Measurements from ENCODE around the gene TTLL11.

Gene TTLL11

DNA sequence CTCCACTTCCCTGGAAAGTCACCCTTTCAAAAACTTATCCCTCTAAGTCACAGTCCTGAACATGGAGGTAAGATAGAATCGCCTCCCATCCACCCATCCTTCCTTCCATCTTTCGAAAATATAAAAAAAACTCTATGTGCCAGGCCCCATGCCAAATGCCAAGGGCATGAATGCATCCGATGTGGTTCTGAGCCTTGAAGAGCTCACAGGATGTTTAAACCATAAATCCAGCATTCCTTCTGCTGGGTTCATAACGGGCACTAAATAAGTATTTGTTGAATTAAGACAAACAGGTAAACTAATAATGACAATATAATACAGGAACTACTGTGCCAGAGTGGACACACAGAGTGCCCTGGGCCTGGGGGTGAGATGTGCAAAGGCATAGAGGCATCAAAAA is 147.3 kb downstream of the TTLL11 start:
- Histone ChIP-seq H3K56ac (ENCODE audit: low read length) (no peak overlapping the region), H3K4me2 (ENCODE audit: low read length) (no peak overlapping the region), H3K4me3 (ENCODE audit: low read length) (no peak overlapping the region)

DNA sequence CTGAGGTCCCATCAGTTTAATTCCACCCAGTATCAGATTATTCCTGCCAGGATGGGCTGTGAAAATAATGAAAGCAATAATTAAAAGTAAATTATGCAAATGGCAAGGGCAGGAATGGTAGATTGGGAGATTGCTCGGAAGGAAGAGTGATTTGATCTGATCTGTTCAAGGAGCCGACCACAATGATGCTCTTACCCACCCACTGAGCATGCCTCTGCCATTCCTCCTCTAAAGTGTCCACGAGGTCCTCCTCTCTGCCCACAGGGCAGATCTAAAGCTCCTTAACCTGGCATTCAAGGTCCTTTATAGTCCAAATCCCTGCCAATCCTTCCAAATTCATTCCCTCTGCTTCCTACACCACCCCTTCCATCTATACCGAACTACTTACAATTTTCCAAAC is 147.8 kb downstream of the TTLL11 start:
- Histone ChIP-seq H3K18ac (ENCODE audit: low read length) (no peak overlapping the region), H3K79me1 (ENCODE audit: low read length) (no peaks in the 10 kb centered on the region), H3K27ac (ENCODE audit: low read depth, low read length) (no peak overlapping the region), H3K79me2 (ENCODE audit: control insufficient read depth, insufficient read depth, low read length) (no peaks in the 10 kb centered on the region), H3K36me3 (ENCODE audit: control insufficient read depth, insufficient read depth, low read length) (no peaks in the 10 kb centered on the region), H2BK120ac (ENCODE audit: low read depth, low read length) (no peak overlapping the region), H4K5ac (ENCODE audit: low read length) (no peak overlapping the region), H3K4ac (ENCODE audit: low read depth, low read length) (no peak overlapping the region), H3K23ac (ENCODE audit: low read length) (no peak overlapping the region), H3K4me2 (ENCODE audit: low read length) (no peak overlapping the region), H3K4me1 (ENCODE audit: control insufficient read depth, low read depth, low read length) (no peaks in the 10 kb centered on the region), H3K56ac (ENCODE audit: low read length) (no peak overlapping the region), H4K8ac (ENCODE audit: low read depth, low read length) (no peak overlapping the region), H3K9ac (ENCODE audit: low read length) (no peak overlapping the region), H2AK5ac (ENCODE audit: low read length) (no peak overlapping the region), H2BK5ac (ENCODE audit: low read length) (no peak overlapping the region), H2BK15ac (replicated peaks; ENCODE audit: low read depth) (no peak overlapping the region), H3K27me3 (ENCODE audit: insufficient read depth, low read length, poor library complexity) (no peaks in the 10 kb centered on the region), H3K4me3 (ENCODE audit: low read length) (no peak overlapping the region)
- DNase-seq, result no peak
- 100% methylated on average over 1 of the region's 4 CpGs for WGBS (ENCODE audit: extremely low coverage, insufficient coverage, low lambda C conversion rate)

More for the DNA sequence above, 147.3 kb downstream of the TTLL11 start:
- no peak overlapping the region for H2BK120ac ChIP-seq (ENCODE audit: low read depth, low read length)
- H3K27ac ChIP-seq (ENCODE audit: low read depth, low read length), result no peak overlapping the region
- no peak overlapping the region for H2BK15ac ChIP-seq (replicated peaks; ENCODE audit: low read depth)
- no CpG with 5 or more reads among the region's 4 CpGs for WGBS (ENCODE audit: extremely low coverage, insufficient coverage, low lambda C conversion rate)
- no peak for DNase-seq
- H3K27me3 ChIP-seq (ENCODE audit: insufficient read depth, low read length, poor library complexity), result no peaks in the 10 kb centered on the region
- H3K4ac ChIP-seq (ENCODE audit: low read depth, low read length), result no peak overlapping the region
- no peak overlapping the region for H3K9ac ChIP-seq (ENCODE audit: low read length)
- no peaks in the 10 kb centered on the region for H3K4me1 ChIP-seq (ENCODE audit: control insufficient read depth, low read depth, low read length)
- H2BK5ac ChIP-seq (ENCODE audit: low read length), result no peak overlapping the region
- H4K5ac ChIP-seq (ENCODE audit: low read length), result no peak overlapping the region
- no peaks in the 10 kb centered on the region for H3K36me3 ChIP-seq (ENCODE audit: control insufficient read depth, insufficient read depth, low read length)
- no peaks in the 10 kb centered on the region for H3K79me2 ChIP-seq (ENCODE audit: control insufficient read depth, insufficient read depth, low read length)
- no peak overlapping the region for H4K8ac ChIP-seq (ENCODE audit: low read depth, low read length)
- H3K79me1 ChIP-seq (ENCODE audit: low read length), result no peaks in the 10 kb centered on the region
- H3K18ac ChIP-seq (ENCODE audit: low read length), result no peak overlapping the region
- no peak overlapping the region for H2AK5ac ChIP-seq (ENCODE audit: low read length)
- H3K23ac ChIP-seq (ENCODE audit: low read length), result no peak overlapping the region

DNA sequence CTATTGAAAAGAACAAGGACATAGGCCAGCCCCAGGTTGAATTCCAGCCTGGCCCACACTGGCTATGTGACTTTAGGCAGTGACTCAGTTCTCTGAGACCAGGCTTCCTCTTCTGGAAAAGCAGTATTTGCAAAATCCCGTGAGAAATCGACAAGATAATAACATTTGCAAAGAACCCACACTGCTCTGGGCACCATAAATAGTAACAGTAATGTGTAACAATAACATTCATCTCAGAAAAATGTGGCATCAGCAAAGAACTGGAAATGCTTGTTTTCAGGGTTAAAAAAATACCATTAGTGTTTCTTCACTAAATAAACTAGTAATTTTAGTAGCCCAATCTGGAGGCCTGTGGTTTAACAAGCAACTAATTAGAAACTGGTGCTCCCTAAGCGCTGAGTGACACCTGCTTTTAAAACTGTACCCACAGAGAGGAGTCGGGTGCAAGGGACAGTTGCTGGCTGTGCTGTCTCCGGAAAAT is 148.4 kb downstream of the TTLL11 start:
- no peak overlapping the region for H4K5ac ChIP-seq (ENCODE audit: low read length)
- no peak overlapping the region for H2AK5ac ChIP-seq (ENCODE audit: low read length)
- H3K23ac ChIP-seq (ENCODE audit: low read length), result no peak overlapping the region
- H3K27ac ChIP-seq (ENCODE audit: low read depth, low read length), result no peak overlapping the region
- no peak overlapping the region for H3K18ac ChIP-seq (ENCODE audit: low read length)
- DNase-seq, result no peak
- H3K79me1 ChIP-seq (ENCODE audit: low read length), result no peaks in the 10 kb centered on the region
- no peaks in the 10 kb centered on the region for H3K79me2 ChIP-seq (ENCODE audit: control insufficient read depth, insufficient read depth, low read length)
- H3K27me3 ChIP-seq (ENCODE audit: insufficient read depth, low read length, poor library complexity), result no peaks in the 10 kb centered on the region
- no peak overlapping the region for H4K8ac ChIP-seq (ENCODE audit: low read depth, low read length)
- H3K56ac ChIP-seq (ENCODE audit: low read length), result no peak overlapping the region
- no peaks in the 10 kb centered on the region for H3K4me1 ChIP-seq (ENCODE audit: control insufficient read depth, low read depth, low read length)
- H3K4me2 ChIP-seq (ENCODE audit: low read length), result no peak overlapping the region
- H2BK5ac ChIP-seq (ENCODE audit: low read length), result no peak overlapping the region
- no peak overlapping the region for H3K9ac ChIP-seq (ENCODE audit: low read length)
- H2BK120ac ChIP-seq (ENCODE audit: low read depth, low read length), result no peak overlapping the region
- H3K4me3 ChIP-seq (ENCODE audit: low read length), result no peak overlapping the region
- no peak overlapping the region for H3K4ac ChIP-seq (ENCODE audit: low read depth, low read length)
- no peaks in the 10 kb centered on the region for H3K36me3 ChIP-seq (ENCODE audit: control insufficient read depth, insufficient read depth, low read length)
- H2BK15ac ChIP-seq (replicated peaks; ENCODE audit: low read depth), result no peak overlapping the region
- no CpG with 5 or more reads among the region's 5 CpGs for WGBS (ENCODE audit: extremely low coverage, insufficient coverage, low lambda C conversion rate)

DNA sequence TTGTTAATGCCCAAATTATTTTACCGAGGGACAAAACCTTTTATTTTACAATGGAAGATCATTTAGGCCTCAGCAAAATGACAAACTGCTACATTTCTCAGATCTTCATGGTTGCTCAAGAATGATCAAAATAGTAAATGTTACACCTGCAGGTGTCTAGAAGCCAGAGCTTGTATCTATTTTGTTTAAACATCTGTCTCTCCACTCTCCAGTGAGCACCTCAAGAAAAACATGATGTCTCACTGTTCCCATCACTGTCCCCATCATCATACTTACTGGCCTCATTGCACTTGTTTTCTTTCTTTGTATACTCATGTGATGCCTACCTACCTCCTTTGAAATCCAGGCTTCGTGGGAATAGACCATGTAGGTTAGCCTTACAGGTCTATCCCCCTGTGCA is 149.6 kb downstream of the TTLL11 start:
- no peak overlapping the region for H2BK15ac ChIP-seq (replicated peaks; ENCODE audit: low read depth)
- no peak overlapping the region for H4K5ac ChIP-seq (ENCODE audit: low read length)
- H3K36me3 ChIP-seq (ENCODE audit: control insufficient read depth, insufficient read depth, low read length), result no peaks in the 10 kb centered on the region
- H4K8ac ChIP-seq (ENCODE audit: low read depth, low read length), result no peak overlapping the region
- no peak overlapping the region for H3K4me3 ChIP-seq (ENCODE audit: low read length)
- H2BK120ac ChIP-seq (ENCODE audit: low read depth, low read length), result no peak overlapping the region
- H2BK5ac ChIP-seq (ENCODE audit: low read length), result no peak overlapping the region
- H3K4ac ChIP-seq (ENCODE audit: low read depth, low read length), result no peak overlapping the region
- H3K79me1 ChIP-seq (ENCODE audit: low read length), result no peaks in the 10 kb centered on the region
- no peaks in the 10 kb centered on the region for H3K79me2 ChIP-seq (ENCODE audit: control insufficient read depth, insufficient read depth, low read length)
- DNase-seq, result no peak
- no peaks in the 10 kb centered on the region for H3K4me1 ChIP-seq (ENCODE audit: control insufficient read depth, low read depth, low read length)
- no peaks in the 10 kb centered on the region for H3K27me3 ChIP-seq (ENCODE audit: insufficient read depth, low read length, poor library complexity)
- no peak overlapping the region for H3K23ac ChIP-seq (ENCODE audit: low read length)
- no peak overlapping the region for H3K18ac ChIP-seq (ENCODE audit: low read length)
- H3K27ac ChIP-seq (ENCODE audit: low read depth, low read length), result no peak overlapping the region
- H3K4me2 ChIP-seq (ENCODE audit: low read length), result no peak overlapping the region
- no CpG with 5 or more reads among the region's 2 CpGs for WGBS (ENCODE audit: extremely low coverage, insufficient coverage, low lambda C conversion rate)
- H3K9ac ChIP-seq (ENCODE audit: low read length), result no peak overlapping the region
- H3K56ac ChIP-seq (ENCODE audit: low read length), result no peak overlapping the region
- no peak overlapping the region for H2AK5ac ChIP-seq (ENCODE audit: low read length)

DNA sequence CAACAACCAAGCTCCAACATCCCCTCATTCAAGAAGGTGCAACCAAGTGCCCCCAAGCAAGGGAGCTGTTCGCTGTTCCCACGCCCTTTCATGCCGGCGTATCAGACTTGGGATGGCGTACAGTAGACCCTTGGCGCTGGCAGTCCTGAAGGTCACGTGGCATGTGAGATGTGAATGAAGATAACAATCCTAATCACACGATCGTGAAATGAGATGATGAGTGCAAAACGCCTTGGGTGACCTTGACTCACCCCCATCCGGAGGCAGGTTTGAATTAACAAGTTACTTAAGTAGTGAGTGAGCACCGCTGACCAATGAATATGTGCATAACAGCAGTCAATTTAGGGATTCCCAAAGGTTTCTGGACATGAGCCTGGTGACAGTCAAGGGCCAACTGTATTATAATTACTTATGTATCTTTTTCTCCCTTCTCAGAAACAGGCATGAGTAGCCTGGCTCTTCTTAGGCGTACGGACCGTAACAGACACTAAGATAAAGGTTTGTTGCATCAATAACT is 150.2 kb downstream of the TTLL11 start:
- no peak overlapping the region for H2BK120ac ChIP-seq (ENCODE audit: low read depth, low read length)
- no peak for DNase-seq
- no peak overlapping the region for H3K18ac ChIP-seq (ENCODE audit: low read length)
- no peak overlapping the region for H3K4me3 ChIP-seq (ENCODE audit: low read length)
- H2BK15ac ChIP-seq (replicated peaks; ENCODE audit: low read depth), result no peak overlapping the region
- no peaks in the 10 kb centered on the region for H3K79me1 ChIP-seq (ENCODE audit: low read length)
- no peak overlapping the region for H2AK5ac ChIP-seq (ENCODE audit: low read length)
- no peak overlapping the region for H4K5ac ChIP-seq (ENCODE audit: low read length)
- no peak overlapping the region for H3K4me2 ChIP-seq (ENCODE audit: low read length)
- no peaks in the 10 kb centered on the region for H3K27me3 ChIP-seq (ENCODE audit: insufficient read depth, low read length, poor library complexity)
- H2BK5ac ChIP-seq (ENCODE audit: low read length), result no peak overlapping the region
- no peak overlapping the region for H3K23ac ChIP-seq (ENCODE audit: low read length)
- H3K27ac ChIP-seq (ENCODE audit: low read depth, low read length), result no peak overlapping the region
- H3K4ac ChIP-seq (ENCODE audit: low read depth, low read length), result no peak overlapping the region
- no peak overlapping the region for H4K8ac ChIP-seq (ENCODE audit: low read depth, low read length)
- no peaks in the 10 kb centered on the region for H3K36me3 ChIP-seq (ENCODE audit: control insufficient read depth, insufficient read depth, low read length)
- no peaks in the 10 kb centered on the region for H3K79me2 ChIP-seq (ENCODE audit: control insufficient read depth, insufficient read depth, low read length)
- no peak overlapping the region for H3K56ac ChIP-seq (ENCODE audit: low read length)
- no peak overlapping the region for H3K9ac ChIP-seq (ENCODE audit: low read length)
- no CpG with 5 or more reads among the region's 15 CpGs for WGBS (ENCODE audit: extremely low coverage, insufficient coverage, low lambda C conversion rate)
- no peaks in the 10 kb centered on the region for H3K4me1 ChIP-seq (ENCODE audit: control insufficient read depth, low read depth, low read length)

DNA sequence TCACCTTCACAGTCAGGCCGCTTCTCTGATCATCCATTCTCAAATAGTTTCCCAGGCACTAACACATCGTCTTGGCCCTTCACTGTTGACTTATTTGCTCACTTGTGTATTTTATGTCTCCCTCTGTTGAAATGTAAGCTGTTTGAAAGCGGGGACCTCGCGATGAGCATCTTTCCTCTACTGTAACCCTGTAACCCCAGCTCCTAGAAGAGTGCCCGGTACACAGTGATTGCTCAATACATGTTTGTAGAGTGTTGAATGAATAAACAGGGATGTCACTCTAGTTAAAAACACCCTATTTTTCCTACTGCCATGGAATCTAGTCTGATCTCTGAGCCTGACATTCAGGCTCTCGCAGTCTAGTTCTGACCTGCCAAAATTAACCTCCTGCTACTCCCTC is 150.8 kb downstream of the TTLL11 start:
- H3K18ac ChIP-seq (ENCODE audit: low read length), result no peak overlapping the region
- H3K4me1 ChIP-seq (ENCODE audit: control insufficient read depth, low read depth, low read length), result no peaks in the 10 kb centered on the region
- WGBS (ENCODE audit: extremely low coverage, insufficient coverage, low lambda C conversion rate), result no CpG with 5 or more reads among the region's 7 CpGs
- H2AK5ac ChIP-seq (ENCODE audit: low read length), result no peak overlapping the region
- no peak overlapping the region for H4K5ac ChIP-seq (ENCODE audit: low read length)
- no peak overlapping the region for H3K9ac ChIP-seq (ENCODE audit: low read length)
- H3K4me2 ChIP-seq (ENCODE audit: low read length), result no peak overlapping the region
- H2BK15ac ChIP-seq (replicated peaks; ENCODE audit: low read depth), result no peak overlapping the region
- H3K4ac ChIP-seq (ENCODE audit: low read depth, low read length), result no peak overlapping the region
- no peak for DNase-seq
- H3K4me3 ChIP-seq (ENCODE audit: low read length), result no peak overlapping the region
- H2BK120ac ChIP-seq (ENCODE audit: low read depth, low read length), result no peak overlapping the region
- no peaks in the 10 kb centered on the region for H3K79me1 ChIP-seq (ENCODE audit: low read length)
- no peak overlapping the region for H3K27ac ChIP-seq (ENCODE audit: low read depth, low read length)
- no peaks in the 10 kb centered on the region for H3K27me3 ChIP-seq (ENCODE audit: insufficient read depth, low read length, poor library complexity)
- H3K56ac ChIP-seq (ENCODE audit: low read length), result no peak overlapping the region
- H3K23ac ChIP-seq (ENCODE audit: low read length), result no peak overlapping the region
- H4K8ac ChIP-seq (ENCODE audit: low read depth, low read length), result no peak overlapping the region
- H3K36me3 ChIP-seq (ENCODE audit: control insufficient read depth, insufficient read depth, low read length), result no peaks in the 10 kb centered on the region
- H3K79me2 ChIP-seq (ENCODE audit: control insufficient read depth, insufficient read depth, low read length), result no peaks in the 10 kb centered on the region
- H2BK5ac ChIP-seq (ENCODE audit: low read length), result no peak overlapping the region
